Measurements from ENCODE around the gene OR11H6. TPM values are rescaled to one million over a fixed set of nuclear protein-coding genes. Genes with fewer than 3 reads are reported as not detected.
"Not testable (repeated sequence)": the region's sequence is repeated elsewhere in the genome, so short reads cannot be mapped to it uniquely, and the experiment has no call there.

OR11H6 gene
- total RNA-seq, 4 donors from 2014 or later = not detected

DNA sequence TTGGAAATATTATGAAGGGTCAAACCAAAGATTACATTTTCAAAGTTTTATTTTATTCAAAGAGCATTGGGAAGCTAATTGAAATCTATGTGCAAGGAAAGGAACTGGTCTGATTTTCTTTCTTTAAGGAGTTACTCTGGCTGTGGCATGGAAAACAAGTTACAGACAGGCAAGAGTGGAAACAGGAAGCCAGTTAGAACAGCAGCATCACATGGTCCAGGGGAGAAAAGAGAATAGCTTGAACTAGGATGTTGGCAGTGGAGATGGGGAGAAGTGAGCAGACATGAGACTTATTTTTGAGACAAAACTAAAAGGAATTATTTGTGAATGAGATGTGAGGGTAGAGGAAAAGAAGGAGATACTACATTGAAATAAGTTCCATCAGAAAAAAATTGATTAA, 29.4 kb upstream of the OR11H6 start:
- Histone ChIP-seq H3K4me3 (no peak overlapping the region), H3K4me1 (no peaks in the 10 kb centered on the region), H3K27me3 (peaks cover 21% of the 10 kb centered on the region), H3K27ac (no peak overlapping the region), H3K9me3 (no peaks in the 10 kb centered on the region), H3K36me3 (no peaks in the 10 kb centered on the region)
- TF ChIP-seq EP300 (IDR thresholded peaks at IDR 0.05) (no peak), POLR2AphosphoS5 (IDR thresholded peaks at IDR 0.05) (no peak), POLR2A (IDR thresholded peaks at IDR 0.05) (no peak)
- TF ChIP-seq, protein P1, sequence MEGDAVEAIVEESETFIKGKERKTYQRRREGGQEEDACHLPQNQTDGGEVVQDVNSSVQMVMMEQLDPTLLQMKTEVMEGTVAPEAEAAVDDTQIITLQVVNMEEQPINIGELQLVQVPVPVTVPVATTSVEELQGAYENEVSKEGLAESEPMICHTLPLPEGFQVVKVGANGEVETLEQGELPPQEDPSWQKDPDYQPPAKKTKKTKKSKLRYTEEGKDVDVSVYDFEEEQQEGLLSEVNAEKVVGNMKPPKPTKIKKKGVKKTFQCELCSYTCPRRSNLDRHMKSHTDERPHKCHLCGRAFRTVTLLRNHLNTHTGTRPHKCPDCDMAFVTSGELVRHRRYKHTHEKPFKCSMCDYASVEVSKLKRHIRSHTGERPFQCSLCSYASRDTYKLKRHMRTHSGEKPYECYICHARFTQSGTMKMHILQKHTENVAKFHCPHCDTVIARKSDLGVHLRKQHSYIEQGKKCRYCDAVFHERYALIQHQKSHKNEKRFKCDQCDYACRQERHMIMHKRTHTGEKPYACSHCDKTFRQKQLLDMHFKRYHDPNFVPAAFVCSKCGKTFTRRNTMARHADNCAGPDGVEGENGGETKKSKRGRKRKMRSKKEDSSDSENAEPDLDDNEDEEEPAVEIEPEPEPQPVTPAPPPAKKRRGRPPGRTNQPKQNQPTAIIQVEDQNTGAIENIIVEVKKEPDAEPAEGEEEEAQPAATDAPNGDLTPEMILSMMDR (IDR thresholded peaks at IDR 0.05) = no peak
- ATAC-seq = no peak

DNA sequence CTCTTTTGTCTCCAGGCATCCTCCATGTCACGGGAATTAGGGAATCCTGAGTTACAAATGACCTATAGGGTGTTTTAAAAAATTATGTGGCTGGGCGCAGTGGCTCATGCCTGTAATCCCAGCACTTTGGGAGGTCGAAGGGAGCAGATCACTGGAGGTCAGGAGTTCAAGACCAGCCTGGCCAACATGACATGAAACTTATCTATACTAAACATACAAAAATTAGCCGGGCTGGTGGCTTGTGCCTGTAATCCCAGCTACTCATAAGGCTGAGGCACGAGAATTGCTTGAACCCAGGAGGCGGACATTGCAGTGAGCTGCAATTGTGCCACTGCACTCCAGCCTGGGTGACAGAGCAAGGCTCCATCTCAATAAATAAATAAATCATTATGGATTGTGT, 28.3 kb upstream of the OR11H6 start:
- H3K4me3 ChIP-seq, H3K9me3 ChIP-seq, H3K4me1 ChIP-seq, H3K36me3 ChIP-seq, H3K27ac ChIP-seq, ATAC-seq: not testable (repeated sequence)
- 41 to 68% methylated on average over 4 of the region's 6 CpGs for WGBS, 2 donors (ENCODE audit: low coverage in 1 of 2)
- H3K27me3 ChIP-seq = peaks cover 30% of the 10 kb centered on the region

DNA sequence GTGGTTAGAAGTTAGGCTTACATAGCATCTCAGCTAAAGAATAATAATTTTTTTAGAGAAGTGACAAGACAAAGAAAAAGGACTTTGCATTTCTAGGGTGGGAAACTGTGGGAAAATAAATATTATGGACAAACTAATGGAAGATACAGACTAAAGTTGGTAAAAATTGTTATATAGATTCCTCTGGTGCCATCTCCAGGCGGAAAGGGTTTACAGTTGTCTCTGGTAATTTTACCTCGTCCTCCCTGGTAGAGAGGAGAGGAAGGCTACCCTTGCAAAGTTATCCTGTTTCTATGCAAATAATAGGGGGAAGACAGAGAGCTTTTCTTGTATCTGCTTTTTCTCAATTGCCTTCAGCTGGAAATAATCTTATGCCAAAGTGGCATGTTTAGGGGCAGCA, 27.6 kb upstream of the OR11H6 start:
- Histone ChIP-seq H3K4me1 (no peaks in the 10 kb centered on the region), H3K9me3 (no peaks in the 10 kb centered on the region), H3K4me3 (no peak overlapping the region), H3K36me3 (no peaks in the 10 kb centered on the region), H3K27ac (no peak overlapping the region), H3K27me3 (peaks cover 30% of the 10 kb centered on the region)
- WGBS, 2 donors (ENCODE audit: low coverage in 1 of 2) = 39 to 61% methylated on average over 2 of the region's 2 CpGs
- no peak for ATAC-seq
- TF ChIP-seq POLR2AphosphoS5 (IDR thresholded peaks at IDR 0.05) = no peak
- no peak for TF ChIP-seq EP300 (IDR thresholded peaks at IDR 0.05)
- TF ChIP-seq, protein P1 (IDR thresholded peaks at IDR 0.05) = no peak
- TF ChIP-seq POLR2A (IDR thresholded peaks at IDR 0.05) = no peak

DNA sequence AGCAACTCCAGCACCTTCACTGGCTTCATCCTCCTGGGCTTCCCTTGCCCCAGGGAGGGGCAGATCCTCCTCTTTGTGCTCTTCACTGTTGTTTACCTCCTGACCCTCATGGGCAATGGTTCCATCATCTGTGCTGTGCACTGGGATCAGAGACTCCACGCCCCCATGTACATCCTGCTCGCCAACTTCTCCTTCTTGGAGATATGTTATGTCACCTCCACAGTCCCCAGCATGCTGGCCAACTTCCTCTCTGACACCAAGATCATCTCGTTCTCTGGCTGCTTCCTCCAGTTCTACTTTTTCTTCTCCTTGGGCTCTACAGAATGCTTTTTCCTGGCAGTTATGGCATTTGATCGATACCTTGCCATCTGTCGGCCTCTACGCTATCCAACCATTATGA, 26.1 kb upstream of the OR11H6 start:
- H3K36me3 ChIP-seq = no peaks in the 10 kb centered on the region
- H3K27ac ChIP-seq = no peak overlapping the region
- 79 to 87% methylated on average over 5 of the region's 6 CpGs for WGBS, 2 donors (ENCODE audit: low coverage in 1 of 2)
- no peaks in the 10 kb centered on the region for H3K9me3 ChIP-seq
- no peak for ATAC-seq
- no peak overlapping the region for H3K4me3 ChIP-seq
- no peaks in the 10 kb centered on the region for H3K4me1 ChIP-seq
- peaks cover 22% of the 10 kb centered on the region for H3K27me3 ChIP-seq
- TF ChIP-seq, protein P1 (IDR thresholded peaks at IDR 0.05) = no peak
- TF ChIP-seq POLR2AphosphoS5 (IDR thresholded peaks at IDR 0.05) (no peak), POLR2A (IDR thresholded peaks at IDR 0.05) (no peak), EP300 (IDR thresholded peaks at IDR 0.05) (no peak)

DNA sequence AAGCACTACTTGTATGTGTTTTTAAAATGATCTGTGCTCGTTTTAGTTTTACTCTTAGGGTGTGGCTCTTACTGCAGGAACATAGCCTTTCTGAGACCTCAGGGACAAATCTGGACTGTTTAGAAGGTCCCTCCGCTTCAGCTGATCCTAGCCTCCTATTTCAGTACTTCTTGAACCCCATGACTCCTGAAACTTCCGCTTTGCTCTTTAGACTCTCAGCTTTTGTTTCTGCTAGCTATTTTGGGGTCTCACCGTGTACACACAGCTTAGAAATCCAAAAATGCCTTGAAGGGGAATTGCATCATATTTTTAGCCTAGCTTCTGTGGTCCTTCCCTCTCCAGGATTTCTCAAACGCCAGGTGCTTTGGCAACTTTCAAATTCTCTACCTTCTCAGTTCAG, 24.5 kb upstream of the OR11H6 start:
- no peak for TF ChIP-seq POLR2A (IDR thresholded peaks at IDR 0.05)
- no peak for TF ChIP-seq EP300 (IDR thresholded peaks at IDR 0.05)
- Histone ChIP-seq H3K27ac (no peak overlapping the region), H3K27me3 (peaks cover 18% of the 10 kb centered on the region), H3K36me3 (no peaks in the 10 kb centered on the region), H3K4me1 (no peaks in the 10 kb centered on the region), H3K9me3 (no peaks in the 10 kb centered on the region), H3K4me3 (no peak overlapping the region)
- ATAC-seq = no peak
- WGBS, 2 donors (ENCODE audit: low coverage in 1 of 2) = 55 to 59% methylated on average over 5 of the region's 5 CpGs

DNA sequence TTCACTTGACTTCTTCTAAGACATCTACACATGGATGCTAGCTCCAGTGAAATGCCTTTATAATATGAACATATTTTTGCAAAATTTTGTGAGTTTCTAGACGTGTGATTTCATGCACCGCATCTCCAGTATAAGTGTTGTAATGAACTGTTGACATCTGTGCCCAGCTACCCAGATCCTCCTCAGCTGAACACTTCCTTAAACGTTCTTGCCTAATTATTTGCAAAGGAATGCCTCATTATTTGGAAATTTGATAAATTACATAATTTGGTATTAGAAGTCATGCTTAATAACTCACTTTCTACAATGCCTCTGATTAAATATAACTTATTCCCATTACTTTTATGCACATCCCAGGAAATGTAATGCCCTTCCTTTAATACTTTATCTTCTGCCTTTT, 18.8 kb upstream of the OR11H6 start:
- 54 to 57% methylated on average over 3 of the region's 3 CpGs for WGBS, 2 donors (ENCODE audit: low coverage in 1 of 2)
- ATAC-seq = no peak
- no peak overlapping the region for H3K4me3 ChIP-seq
- no peaks in the 10 kb centered on the region for H3K36me3 ChIP-seq
- no peak overlapping the region for H3K27ac ChIP-seq
- no peaks in the 10 kb centered on the region for H3K9me3 ChIP-seq
- H3K4me1 ChIP-seq = no peaks in the 10 kb centered on the region
- TF ChIP-seq POLR2A (IDR thresholded peaks at IDR 0.05) (no peak), POLR2AphosphoS5 (IDR thresholded peaks at IDR 0.05) (no peak), EP300 (IDR thresholded peaks at IDR 0.05) (no peak)
- TF ChIP-seq, protein P1 (IDR thresholded peaks at IDR 0.05) = no peak
- peaks cover 2% of the 10 kb centered on the region for H3K27me3 ChIP-seq
